GM12878 (cell line): Measurements from ENCODE around the gene SLAMF9.

Experiments
- ATF3 ChIP-seq: IDR thresholded peaks from 2 replicates; pipeline ENCODE4 v1.6.1; 2011; ENCODE audit warnings: low read depth, mild to moderate bottlenecking, low read length, moderate library complexity, borderline replicate concordance; ENCODE audit errors: extremely low read depth
- CTCF ChIP-seq, 3 experiments: IDR thresholded peaks in 2 of 3; conservative IDR thresholded peaks in 1 of 3; 2 replicates each; pipeline ENCODE4 v1.5.1; 2011; ENCODE audit warnings: low read depth in 3 of 3, low read length in 3 of 3, mild to moderate bottlenecking in 3 of 3, control low read depth in 2 of 3, moderate library complexity in 2 of 3, inconsistent platforms in 1 of 3, mixed read lengths in 1 of 3; ENCODE audit not compliant: control insufficient read depth in 2 of 3, insufficient read depth in 1 of 3; ENCODE audit errors: extremely low read depth in 1 of 3
- SREBF1 ChIP-seq: IDR thresholded peaks from 2 replicates; pipeline ENCODE4 v1.6.1; 2012; ENCODE audit warnings: mild to moderate bottlenecking, low read length
- TF ChIP-seq, protein P1 (sequence below): IDR thresholded peaks from 2 replicates; pipeline ENCODE4 v1.6.1; 2012; ENCODE audit warnings: mild to moderate bottlenecking, low read depth, low read length

- TF ChIP-seq, protein P1, sequence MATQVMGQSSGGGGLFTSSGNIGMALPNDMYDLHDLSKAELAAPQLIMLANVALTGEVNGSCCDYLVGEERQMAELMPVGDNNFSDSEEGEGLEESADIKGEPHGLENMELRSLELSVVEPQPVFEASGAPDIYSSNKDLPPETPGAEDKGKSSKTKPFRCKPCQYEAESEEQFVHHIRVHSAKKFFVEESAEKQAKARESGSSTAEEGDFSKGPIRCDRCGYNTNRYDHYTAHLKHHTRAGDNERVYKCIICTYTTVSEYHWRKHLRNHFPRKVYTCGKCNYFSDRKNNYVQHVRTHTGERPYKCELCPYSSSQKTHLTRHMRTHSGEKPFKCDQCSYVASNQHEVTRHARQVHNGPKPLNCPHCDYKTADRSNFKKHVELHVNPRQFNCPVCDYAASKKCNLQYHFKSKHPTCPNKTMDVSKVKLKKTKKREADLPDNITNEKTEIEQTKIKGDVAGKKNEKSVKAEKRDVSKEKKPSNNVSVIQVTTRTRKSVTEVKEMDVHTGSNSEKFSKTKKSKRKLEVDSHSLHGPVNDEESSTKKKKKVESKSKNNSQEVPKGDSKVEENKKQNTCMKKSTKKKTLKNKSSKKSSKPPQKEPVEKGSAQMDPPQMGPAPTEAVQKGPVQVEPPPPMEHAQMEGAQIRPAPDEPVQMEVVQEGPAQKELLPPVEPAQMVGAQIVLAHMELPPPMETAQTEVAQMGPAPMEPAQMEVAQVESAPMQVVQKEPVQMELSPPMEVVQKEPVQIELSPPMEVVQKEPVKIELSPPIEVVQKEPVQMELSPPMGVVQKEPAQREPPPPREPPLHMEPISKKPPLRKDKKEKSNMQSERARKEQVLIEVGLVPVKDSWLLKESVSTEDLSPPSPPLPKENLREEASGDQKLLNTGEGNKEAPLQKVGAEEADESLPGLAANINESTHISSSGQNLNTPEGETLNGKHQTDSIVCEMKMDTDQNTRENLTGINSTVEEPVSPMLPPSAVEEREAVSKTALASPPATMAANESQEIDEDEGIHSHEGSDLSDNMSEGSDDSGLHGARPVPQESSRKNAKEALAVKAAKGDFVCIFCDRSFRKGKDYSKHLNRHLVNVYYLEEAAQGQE = no peak
- TF ChIP-seq CTCF (IDR thresholded peaks at IDR 0.05 in 2 of 3, conservative IDR thresholded peaks at IDR 0.05 in 1 of 3; ENCODE audit: control insufficient read depth in 2 of 3, extremely low read depth in 1 of 3, insufficient read depth in 1 of 3, low read depth in 3 of 3, low read length in 3 of 3) (no peak), ATF3 (no peak), SREBF1 (no peak)
Measured at GRCh38 chr1:160001440-160001839, 47.4 kb upstream of the SLAMF9 start.
